CD1c-positive myeloid dendritic cell (primary cell): ENCODE results near the gene KIAA0753.
"Not testable (repeated sequence)": the region's sequence is repeated elsewhere in the genome, so short reads cannot be mapped to it uniquely, and the experiment has no call there.

Experiments used
- DNase-seq: peaks from one replicate; pipeline ENCODE4 v3.0.0-alpha.2; 2016; ENCODE audit errors: extremely low spot score

The KIAA0753 gene

DNA sequence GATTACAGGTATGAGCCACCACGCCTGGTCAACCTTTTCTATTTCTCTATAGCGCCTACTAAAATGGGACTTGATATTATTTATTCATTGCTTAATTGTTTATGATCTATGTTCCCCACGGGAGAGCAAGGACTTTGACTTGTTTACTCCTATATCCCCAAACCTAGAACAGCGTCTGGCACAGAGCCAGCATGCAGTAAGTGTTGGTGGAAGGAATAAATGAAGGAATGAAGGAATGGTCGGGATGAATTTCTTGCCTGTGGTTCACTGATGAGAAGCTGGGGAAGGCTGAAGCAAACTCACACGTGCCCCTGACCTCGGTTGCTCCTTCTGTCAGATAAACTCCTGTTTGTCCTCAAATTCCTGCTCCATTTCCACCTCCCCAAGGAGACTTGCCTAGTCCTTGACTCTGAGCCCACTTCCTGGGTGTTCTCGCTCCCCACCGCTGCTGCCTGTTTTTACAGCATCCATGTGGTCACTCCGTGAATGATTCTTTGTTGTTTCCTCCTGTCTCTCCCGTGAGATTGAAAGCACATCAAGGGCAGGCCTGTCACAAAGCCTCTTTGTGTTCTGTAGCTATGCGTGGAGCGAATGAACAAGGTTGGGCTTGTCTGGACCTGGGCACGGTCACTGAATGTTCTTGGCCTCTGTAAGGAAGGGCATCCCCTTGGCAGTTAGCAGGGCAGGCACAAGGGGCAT, 28.4 kb upstream of the KIAA0753 start:
- DNase-seq: no peak

DNA sequence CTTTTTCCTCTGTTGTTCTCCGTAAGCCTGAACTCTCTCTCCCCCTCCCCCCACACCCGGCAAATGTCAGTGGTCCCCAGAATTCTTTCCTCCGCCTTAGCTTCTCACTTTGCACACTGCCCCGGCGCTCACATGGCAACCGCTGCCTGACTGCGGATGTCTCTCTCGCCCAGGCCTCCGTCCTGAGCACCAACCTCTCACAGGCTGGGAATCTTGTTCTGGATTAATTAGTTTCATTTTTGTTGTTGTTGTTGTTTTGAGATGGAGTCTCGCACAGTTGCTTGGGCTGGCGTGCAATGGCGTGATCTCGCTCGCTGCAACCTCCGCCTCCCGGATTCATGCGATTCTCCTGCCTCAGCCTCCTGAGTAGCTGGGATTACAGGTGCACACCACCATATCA, 27.7 kb upstream of the KIAA0753 start:
- DNase-seq: no peak

- no peak for DNase-seq
Observed at GRCh38 chr17:6667516-6667915, 27.0 kb upstream of the KIAA0753 start.

- no peak for DNase-seq
Observed at GRCh38 chr17:6666557-6666956, 26.0 kb upstream of the KIAA0753 start.

DNA sequence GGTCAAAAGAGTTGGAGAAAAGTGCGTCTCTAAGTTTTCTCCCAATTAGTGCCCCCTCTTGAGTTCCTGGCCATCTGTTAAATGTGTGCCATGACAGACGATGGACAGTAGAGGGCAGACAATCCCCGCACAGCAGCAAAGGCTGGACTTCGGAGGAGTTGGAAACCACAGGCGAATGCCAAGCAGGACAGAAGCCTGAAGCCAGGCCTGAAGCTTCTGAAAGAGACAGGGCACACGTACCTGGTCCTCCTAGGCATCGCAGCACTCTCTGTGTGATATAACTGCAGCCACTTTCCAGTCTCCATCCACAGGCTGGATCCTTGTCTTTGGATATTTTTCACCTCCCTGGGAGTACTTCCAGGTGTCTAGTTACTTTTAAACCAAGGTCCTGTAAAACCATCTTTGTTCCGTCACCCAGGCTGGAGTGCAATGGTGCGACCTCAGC, 25.6 kb upstream of the KIAA0753 start:
- peak; percentile 76 for DNase-seq

- not testable (repeated sequence) for DNase-seq
Observed at GRCh38 chr17:6663200-6663599, 22.7 kb upstream of the KIAA0753 start.

- peak; percentile 23 for DNase-seq
Observed at GRCh38 chr17:6661464-6661848, 20.9 kb upstream of the KIAA0753 start.

GRCh38 chr17:6660805-6661463, 20.4 kb upstream of the KIAA0753 start:
- DNase-seq: peak; percentile 93

DNA sequence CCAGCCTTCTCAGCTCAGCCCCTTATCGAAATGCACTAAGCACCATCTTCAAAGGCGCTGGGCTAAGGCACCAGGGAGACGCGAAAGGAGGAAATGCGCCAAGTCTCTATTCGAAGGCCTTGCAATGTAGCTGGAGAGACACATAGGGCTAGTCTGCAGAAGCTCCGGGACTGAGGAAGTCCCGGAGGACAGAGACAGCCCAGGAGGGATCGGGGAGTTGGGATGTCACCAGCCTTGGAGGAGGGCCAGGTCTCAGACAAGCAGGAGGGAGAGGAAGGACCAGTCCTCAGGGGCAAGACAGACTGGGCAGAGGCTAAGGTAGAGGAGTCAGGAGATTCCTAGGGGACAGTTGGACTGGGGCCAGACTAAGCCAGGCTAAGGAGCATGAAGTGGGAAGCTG, 19.6 kb upstream of the KIAA0753 start:
- DNase-seq: peak; percentile 71

GRCh38 chr17:6658411-6658810, 17.9 kb upstream of the KIAA0753 start:
- not testable (repeated sequence) for DNase-seq

DNA sequence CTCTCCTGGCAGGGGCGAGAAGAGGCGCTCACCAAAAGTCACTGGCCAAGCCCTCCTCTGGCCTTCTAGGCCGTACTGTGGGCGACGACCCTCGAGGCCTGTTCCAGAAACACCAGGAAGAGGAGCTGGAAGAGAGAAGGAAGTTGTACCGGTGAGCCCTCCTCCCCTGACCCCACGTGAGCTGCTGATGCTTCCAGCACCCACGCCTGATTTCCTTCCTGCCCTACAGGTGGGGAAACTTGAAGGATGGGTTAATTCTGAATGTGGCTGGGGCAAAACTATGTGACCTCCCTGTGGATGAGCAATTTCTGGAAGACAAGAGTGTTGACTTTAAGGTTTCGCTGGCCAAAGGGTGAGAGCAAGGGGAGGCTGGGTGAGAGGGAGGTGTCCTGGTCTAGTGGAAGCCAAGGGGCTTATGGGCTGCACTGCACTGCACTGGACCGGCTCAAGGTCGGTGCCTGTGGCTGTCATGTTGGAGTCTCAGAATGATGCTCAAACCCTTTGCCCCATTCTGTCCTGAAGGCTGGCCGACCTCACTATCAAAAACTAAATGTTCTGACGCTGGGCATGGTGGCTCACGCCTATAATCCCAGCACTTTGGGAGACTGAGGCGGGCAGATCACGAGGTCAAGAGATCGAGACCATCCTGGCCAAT, 17.2 kb upstream of the KIAA0753 start:
- no peak for DNase-seq

- peak; percentile 39 for DNase-seq
Observed at GRCh38 chr17:6656797-6657632, 16.5 kb upstream of the KIAA0753 start.

GRCh38 chr17:6655732-6656361, 15.3 kb upstream of the KIAA0753 start:
- not testable (repeated sequence) for DNase-seq

DNA sequence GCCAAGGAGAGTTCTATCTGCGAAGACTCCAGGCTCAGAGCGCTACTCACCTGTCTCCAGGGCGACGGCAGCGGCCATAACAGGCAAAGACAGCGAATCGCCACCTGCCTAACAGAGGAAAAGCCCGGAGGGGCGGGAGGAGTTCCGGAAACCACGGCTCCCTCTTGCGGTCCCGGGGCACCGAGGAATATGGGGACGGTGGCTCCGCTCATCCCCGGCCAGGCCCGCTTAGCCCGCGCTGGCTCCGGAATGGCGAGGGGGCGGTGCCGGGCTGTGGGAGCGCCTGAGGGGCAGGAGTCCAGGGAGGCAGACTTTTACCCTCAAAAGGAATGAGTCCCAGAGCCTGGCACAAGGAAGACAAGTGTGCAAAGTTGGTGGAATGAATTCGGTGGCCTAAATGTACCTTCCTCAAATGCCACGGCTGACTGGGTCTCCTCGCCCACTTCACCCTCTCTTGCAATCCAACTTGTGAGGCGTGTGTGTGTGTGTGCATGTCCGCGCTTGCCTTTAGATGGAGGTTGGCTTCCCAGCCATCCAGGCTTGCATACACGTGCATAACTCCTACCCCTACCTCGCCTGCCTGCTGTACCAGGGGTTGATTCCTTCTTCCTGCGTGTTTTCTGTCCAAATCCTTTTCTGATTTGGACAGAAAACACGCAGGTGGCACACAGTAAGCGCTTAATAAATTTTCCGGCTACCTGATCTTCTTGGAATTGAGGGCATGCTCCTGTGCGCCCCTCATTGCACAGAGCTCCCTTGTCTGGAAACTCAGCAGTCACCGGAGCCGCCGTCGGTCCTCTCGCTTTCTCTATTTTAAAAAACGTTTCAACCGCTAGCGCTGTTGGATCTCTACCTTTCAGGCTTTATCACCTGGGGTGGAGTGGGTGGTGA, 14.6 kb upstream of the KIAA0753 start:
- peak; percentile 26 for DNase-seq

- DNase-seq: peak; percentile 29
Observed at GRCh38 chr17:6651919-6652452, 11.5 kb upstream of the KIAA0753 start.

DNA sequence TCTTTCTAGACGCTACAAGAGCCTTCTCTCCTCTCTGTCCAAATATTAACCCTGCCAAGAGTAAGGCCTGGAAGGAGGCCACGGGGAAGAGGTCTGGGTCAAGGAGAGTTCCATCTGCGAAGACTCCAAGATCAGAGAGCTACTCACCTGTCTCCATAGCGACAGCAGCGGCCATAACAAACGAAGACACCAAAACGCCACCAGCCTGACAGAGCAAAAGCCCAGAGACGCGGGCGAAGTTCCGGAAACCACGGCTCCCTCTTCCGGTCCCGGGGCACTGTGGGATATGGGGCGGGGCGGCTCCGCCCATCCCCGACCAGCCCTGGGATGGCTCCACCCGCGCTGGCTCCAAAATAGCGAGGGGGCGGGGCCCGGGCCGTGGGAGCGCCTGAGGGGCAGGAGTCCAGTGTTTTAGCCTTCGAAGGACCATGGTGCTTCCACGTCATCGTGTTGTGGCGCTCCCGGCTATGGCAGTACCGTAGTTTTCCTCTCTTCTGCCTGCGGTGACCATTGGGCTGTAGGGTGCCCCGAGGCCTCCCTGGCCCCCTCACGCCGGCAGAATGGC, 10.9 kb upstream of the KIAA0753 start, which contains the start of the genes C17orf100 and MED31:
C17orf100 (plus strand) TSS at position 409 of the 565 bp plus-strand sequence; CDS start at position 561, 152 bp downstream.
MED31 (minus strand) TSS at position 252 of the 565 bp plus-strand sequence; CDS start at position 175, 77 bp downstream.
- DNase-seq: peak; percentile 98

DNA sequence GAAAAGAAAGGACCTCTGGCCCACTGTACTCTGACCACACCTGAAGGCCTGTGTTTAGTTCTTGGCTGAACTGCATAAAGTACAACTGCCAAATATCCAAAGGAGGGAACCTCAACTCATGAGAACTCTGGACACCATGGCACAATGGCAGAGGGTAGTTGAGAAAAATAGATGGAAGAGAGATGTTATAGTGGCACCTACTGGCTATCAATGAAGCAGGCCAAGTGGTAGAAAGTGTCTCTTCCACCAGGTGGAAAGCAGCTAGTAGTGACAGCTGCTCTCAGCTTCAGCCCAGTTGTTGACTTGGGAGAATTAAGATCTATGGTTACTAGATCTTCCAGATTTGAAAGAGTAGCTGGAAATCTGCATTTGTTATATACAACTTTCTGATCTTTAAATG, 7.7 kb upstream of the KIAA0753 start:
- no peak for DNase-seq

- no peak for DNase-seq
Observed at GRCh38 chr17:6643451-6644125, 3.1 kb upstream of the KIAA0753 start.

- no peak for DNase-seq
Observed at GRCh38 chr17:6642592-6642991, 2.1 kb upstream of the KIAA0753 start.
